Ascending aorta (tissue), 2 donors: Measurements from ENCODE around the gene ZNF503. TPM values are rescaled to one million over a fixed set of nuclear protein-coding genes. Genes with fewer than 3 reads are reported as not detected.

Experiments
- DNase-seq, 2 donors: peaks; one replicate each; pipeline ENCODE4 v3.0.0-alpha.2; 2019; ENCODE audit warnings: low spot score in 2 of 2
- H3K27ac ChIP-seq, 2 donors: fragments of 200-600 bp; sonication (generic); one replicate each; pipeline ENCODE4 v1.5.1; 2016 to 2017; ENCODE audit warnings: mild to moderate bottlenecking in 1 of 2
- H3K27me3 ChIP-seq: fragments of 200-600 bp; sonication (generic); one replicate; pipeline ENCODE4 v1.5.1; 2017
- H3K36me3 ChIP-seq, 2 donors: fragments of 200-600 bp; sonication (generic); one replicate each; pipeline ENCODE4 v1.5.1; 2016
- H3K4me1 ChIP-seq, 2 donors: fragments of 200-600 bp; sonication (generic); one replicate each; pipeline ENCODE4 v1.5.1; 2016 to 2017; ENCODE audit warnings: mild to moderate bottlenecking in 1 of 2
- H3K4me3 ChIP-seq, 2 donors: fragments of 200-600 bp; sonication (generic); one replicate each; pipeline ENCODE4 v1.5.1; 2016 to 2017; ENCODE audit warnings: mild to moderate bottlenecking in 1 of 2
- H3K9me3 ChIP-seq, 2 donors: fragments of 200-600 bp; sonication (generic); one replicate each; pipeline ENCODE4 v1.5.1; 2016
- intact Hi-C: fragments of 100-400 bp; cut with DNase I; formaldehyde crosslinking; loops from one replicate; pipeline ENCODE4 v1.15.1; 2023
- total RNA-seq: library from RNA; depleted of rRNA; stranded (reverse); fragments of >200 nt; gene quantifications from one replicate; pipeline ENCODE4 v1.1.0, GENCODE V29; 2016
- TF ChIP-seq, protein P1 (sequence below), 3 experiments: fragments of 200-600 bp in 2 of 3; fragments of 450-650 bp in 1 of 3; sonication (generic) in 2 of 3; IDR thresholded peaks; one replicate each; pipeline ENCODE4 v1.5.1; 2016 to 2019; ENCODE audit warnings: antibody characterized with exemption in 3 of 3, mild to moderate bottlenecking in 1 of 3, moderate library complexity in 1 of 3

ZNF503 gene
- total RNA-seq, 1 donor from 2014 or later: 28.8 TPM

DNA sequence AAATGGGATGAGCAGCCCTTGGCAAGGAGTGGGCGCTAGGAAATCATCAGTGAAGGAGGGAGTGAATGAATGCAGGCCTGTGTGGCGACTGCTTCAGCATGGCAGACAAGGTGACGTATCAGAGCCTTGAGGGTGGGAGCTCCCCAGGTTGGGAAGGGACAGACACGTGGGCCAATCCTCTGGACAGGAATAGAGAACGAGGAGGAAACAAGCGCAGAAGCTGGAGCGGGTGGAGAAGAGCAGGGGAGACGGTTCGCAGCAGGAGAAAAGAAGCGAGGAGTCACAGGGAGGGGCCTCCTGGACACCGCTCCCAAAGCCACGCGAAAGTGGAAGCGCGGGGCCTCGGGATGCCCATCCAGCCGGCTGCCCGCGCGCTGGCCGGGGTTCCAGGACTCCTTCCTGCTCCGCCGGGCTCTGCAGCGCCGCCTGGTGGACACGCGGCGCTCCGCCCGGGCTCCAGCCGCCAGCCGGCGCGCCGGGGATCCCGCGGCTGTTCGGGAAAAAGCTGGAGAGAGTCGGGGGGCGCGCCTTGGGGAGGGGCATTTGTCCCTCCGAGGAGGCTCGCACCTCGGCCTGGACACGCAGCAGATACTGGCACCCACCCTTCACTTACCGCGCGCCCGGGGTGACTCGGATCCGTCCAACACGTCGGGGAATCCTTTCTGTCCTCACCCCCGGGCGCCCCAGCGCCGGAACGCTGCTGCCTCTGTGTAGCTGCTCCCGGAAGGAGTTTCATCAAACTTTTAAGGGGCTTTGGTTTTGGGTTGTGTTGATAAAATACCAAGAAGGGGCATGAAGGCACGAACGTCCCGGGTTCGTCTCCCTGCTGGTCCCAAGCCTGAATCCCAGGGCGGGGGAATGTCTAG, 6.3 kb downstream of the ZNF503 start:
- TF ChIP-seq, protein P1, sequence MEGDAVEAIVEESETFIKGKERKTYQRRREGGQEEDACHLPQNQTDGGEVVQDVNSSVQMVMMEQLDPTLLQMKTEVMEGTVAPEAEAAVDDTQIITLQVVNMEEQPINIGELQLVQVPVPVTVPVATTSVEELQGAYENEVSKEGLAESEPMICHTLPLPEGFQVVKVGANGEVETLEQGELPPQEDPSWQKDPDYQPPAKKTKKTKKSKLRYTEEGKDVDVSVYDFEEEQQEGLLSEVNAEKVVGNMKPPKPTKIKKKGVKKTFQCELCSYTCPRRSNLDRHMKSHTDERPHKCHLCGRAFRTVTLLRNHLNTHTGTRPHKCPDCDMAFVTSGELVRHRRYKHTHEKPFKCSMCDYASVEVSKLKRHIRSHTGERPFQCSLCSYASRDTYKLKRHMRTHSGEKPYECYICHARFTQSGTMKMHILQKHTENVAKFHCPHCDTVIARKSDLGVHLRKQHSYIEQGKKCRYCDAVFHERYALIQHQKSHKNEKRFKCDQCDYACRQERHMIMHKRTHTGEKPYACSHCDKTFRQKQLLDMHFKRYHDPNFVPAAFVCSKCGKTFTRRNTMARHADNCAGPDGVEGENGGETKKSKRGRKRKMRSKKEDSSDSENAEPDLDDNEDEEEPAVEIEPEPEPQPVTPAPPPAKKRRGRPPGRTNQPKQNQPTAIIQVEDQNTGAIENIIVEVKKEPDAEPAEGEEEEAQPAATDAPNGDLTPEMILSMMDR (IDR thresholded peaks at IDR 0.05): peak; percentile 72 to 76 (median 74)
- H3K36me3 ChIP-seq: peaks cover 10 to 11% of the 10 kb centered on the region in 2 donors
- H3K4me3 ChIP-seq: peak overlapping the region; percentile 89 to 95
- DNase-seq: peak in 1 of 2 donors; percentile 68
- H3K27me3 ChIP-seq: no peaks in the 10 kb centered on the region
- H3K27ac ChIP-seq: peak overlapping the region; percentile 97 to 98
- peaks cover 0 to 19% of the 10 kb centered on the region in 2 donors for H3K4me1 ChIP-seq
- intact Hi-C loops: loop anchor here (5.0 kb wide), 1 partner anchor 532 kb away; no protein-coding TSS in a partner anchor
- no peaks in the 10 kb centered on the region for H3K9me3 ChIP-seq

DNA sequence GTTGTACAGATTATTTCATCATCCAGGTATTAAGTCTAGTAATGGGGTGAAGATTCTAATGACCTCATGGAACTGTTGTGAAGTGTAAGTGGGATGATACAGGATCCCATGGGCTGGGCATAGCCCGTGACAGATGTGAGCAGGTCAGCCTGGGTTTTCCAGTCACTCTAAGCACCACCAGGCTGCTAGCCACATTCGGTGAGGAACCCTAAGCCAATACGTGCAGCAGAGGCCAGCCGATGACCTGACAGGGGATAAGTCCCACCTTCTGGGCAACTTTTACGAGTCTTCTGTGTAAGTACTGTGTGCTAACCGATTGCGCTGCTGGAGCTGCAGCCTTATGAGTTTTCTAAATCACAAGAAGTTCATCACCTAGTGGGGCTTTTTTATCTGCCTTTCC, 7.3 kb downstream of the ZNF503 start:
- intact Hi-C loops: no loop called here
- Histone ChIP-seq H3K9me3 (no peaks in the 10 kb centered on the region), H3K27me3 (no peaks in the 10 kb centered on the region), H3K36me3 (peaks cover 7 to 8% of the 10 kb centered on the region in 2 donors), H3K27ac (no peak overlapping the region), H3K4me1 (peaks cover 0 to 14% of the 10 kb centered on the region in 2 donors), H3K4me3 (no peak overlapping the region)
- TF ChIP-seq, protein P1 (IDR thresholded peaks at IDR 0.05): no peak
- no peak for DNase-seq

DNA sequence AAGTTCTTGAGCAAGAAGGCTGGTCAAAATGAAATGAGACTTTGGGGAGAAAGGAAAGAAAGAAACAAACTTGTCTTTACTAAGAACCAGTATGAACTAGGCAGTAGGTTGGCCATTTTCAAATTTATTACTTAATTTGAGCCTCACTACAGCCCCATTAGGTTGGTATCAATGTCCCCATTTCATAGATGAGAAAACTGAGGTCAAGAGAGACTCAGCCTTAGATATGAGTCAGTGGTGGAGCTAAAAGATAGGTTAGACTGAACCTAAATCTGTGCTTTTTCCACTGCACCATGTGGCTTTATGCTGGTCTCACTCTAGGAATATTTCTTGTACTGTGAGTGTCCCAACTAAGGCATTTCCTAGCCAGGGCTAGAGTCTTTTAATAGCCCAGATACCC, 8.8 kb downstream of the ZNF503 start:
- no peaks in the 10 kb centered on the region for H3K36me3 ChIP-seq
- TF ChIP-seq, protein P1 (IDR thresholded peaks at IDR 0.05): no peak
- peaks cover 0 to 10% of the 10 kb centered on the region in 2 donors for H3K4me1 ChIP-seq
- intact Hi-C loops: no loop called here
- no peaks in the 10 kb centered on the region for H3K9me3 ChIP-seq
- H3K27me3 ChIP-seq: no peaks in the 10 kb centered on the region
- DNase-seq: no peak
- no peak overlapping the region for H3K27ac ChIP-seq
- H3K4me3 ChIP-seq: no peak overlapping the region

DNA sequence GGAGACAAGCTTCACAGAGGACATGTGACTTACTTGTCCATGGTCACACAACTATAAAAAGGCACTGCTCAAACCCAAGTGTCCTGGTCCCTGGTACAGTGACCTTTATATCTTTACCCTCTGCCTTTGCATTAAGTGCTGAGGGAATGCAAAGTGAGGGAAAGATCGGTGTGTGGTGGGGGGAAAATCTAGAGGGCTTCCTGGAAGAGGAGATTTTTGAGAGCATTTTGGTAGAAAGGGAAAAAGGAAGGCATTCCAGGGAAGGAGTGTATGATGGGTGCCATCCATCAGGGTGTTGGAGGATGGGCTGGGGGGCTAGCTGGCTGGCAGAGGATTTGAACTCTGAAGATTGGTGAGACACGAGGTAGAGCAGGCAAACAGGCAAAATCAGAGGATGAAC, 9.3 kb downstream of the ZNF503 start:
- TF ChIP-seq, protein P1 (IDR thresholded peaks at IDR 0.05): no peak
- H3K27me3 ChIP-seq: no peaks in the 10 kb centered on the region
- peaks cover 0 to 10% of the 10 kb centered on the region in 2 donors for H3K4me1 ChIP-seq
- no peak for DNase-seq
- H3K36me3 ChIP-seq: no peaks in the 10 kb centered on the region
- no peak overlapping the region for H3K4me3 ChIP-seq
- intact Hi-C loops: no loop called here
- no peak overlapping the region for H3K27ac ChIP-seq
- no peaks in the 10 kb centered on the region for H3K9me3 ChIP-seq

DNA sequence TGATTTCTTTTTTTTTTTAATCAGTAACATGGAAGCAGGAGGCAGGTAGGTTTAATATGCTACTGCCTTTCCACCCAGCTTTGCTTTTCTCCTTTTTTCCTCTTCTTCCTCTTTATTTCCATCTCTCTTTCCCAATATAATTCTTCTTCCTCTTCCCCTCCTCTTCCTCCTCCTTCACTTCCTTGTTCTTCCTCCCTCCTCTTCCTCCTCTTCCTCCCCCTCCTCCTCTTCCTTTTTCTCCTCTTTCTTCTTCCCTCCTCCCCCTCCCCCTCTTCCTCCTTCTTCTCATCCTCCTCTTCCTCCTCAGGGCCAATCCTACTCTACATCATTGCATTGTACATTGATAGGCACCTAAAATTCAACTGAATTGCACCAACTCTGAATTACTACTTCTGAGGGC, 11.4 kb downstream of the ZNF503 start:
- Histone ChIP-seq H3K36me3 (no peaks in the 10 kb centered on the region), H3K27ac (no peak overlapping the region), H3K9me3 (peaks cover 0 to 15% of the 10 kb centered on the region in 2 donors), H3K27me3 (no peaks in the 10 kb centered on the region), H3K4me3 (no peak overlapping the region), H3K4me1 (no peaks in the 10 kb centered on the region)
- DNase-seq: no peak
- intact Hi-C loops: no loop called here
- TF ChIP-seq, protein P1 (IDR thresholded peaks at IDR 0.05): no peak
